ENCODE measurements around the gene DOCK9.
"Not testable (repeated sequence)": the region's sequence is repeated elsewhere in the genome, so short reads cannot be mapped to it uniquely, and the experiment has no call there.

The DOCK9 gene

GRCh38 chr13:98825659-98826058, 152.2 kb downstream of the DOCK9 start:
- H3K4me3 ChIP-seq (ENCODE audit: low read length): no peak overlapping the region
- H3K27me3 ChIP-seq (ENCODE audit: control insufficient read depth, insufficient read depth, low read length): no peaks in the 10 kb centered on the region
- no peak overlapping the region for H3K9ac ChIP-seq (ENCODE audit: low read length)
- H3K27ac ChIP-seq (ENCODE audit: low read depth, low read length): no peak overlapping the region
- H3K36me3 ChIP-seq (ENCODE audit: control insufficient read depth, insufficient read depth, low read length): peaks cover 25% of the 10 kb centered on the region
- H3K4me1 ChIP-seq (ENCODE audit: control insufficient read depth, insufficient read depth, low read length): no peaks in the 10 kb centered on the region

GRCh38 chr13:98824376-98825160, 153.3 kb downstream of the DOCK9 start:
- no peak overlapping the region for H3K27ac ChIP-seq (ENCODE audit: low read depth, low read length)
- H3K9ac ChIP-seq (ENCODE audit: low read length): no peak overlapping the region
- H3K36me3 ChIP-seq (ENCODE audit: control insufficient read depth, insufficient read depth, low read length): peaks cover 24% of the 10 kb centered on the region
- no peaks in the 10 kb centered on the region for H3K4me1 ChIP-seq (ENCODE audit: control insufficient read depth, insufficient read depth, low read length)
- H3K4me3 ChIP-seq (ENCODE audit: low read length): no peak overlapping the region
- no peaks in the 10 kb centered on the region for H3K27me3 ChIP-seq (ENCODE audit: control insufficient read depth, insufficient read depth, low read length)

GRCh38 chr13:98823442-98823841, 154.4 kb downstream of the DOCK9 start:
- H3K9ac ChIP-seq (ENCODE audit: low read length): no peak overlapping the region
- H3K27ac ChIP-seq (ENCODE audit: low read depth, low read length): no peak overlapping the region
- no peaks in the 10 kb centered on the region for H3K27me3 ChIP-seq (ENCODE audit: control insufficient read depth, insufficient read depth, low read length)
- no peak overlapping the region for H3K4me3 ChIP-seq (ENCODE audit: low read length)
- peaks cover 20% of the 10 kb centered on the region for H3K36me3 ChIP-seq (ENCODE audit: control insufficient read depth, insufficient read depth, low read length)
- no peaks in the 10 kb centered on the region for H3K4me1 ChIP-seq (ENCODE audit: control insufficient read depth, insufficient read depth, low read length)

- Histone ChIP-seq H3K4me3 (ENCODE audit: low read length) (no peak overlapping the region), H3K9ac (ENCODE audit: low read length) (no peak overlapping the region), H3K27ac (ENCODE audit: low read depth, low read length) (peak overlapping the region; percentile 4), H3K36me3 (ENCODE audit: control insufficient read depth, insufficient read depth, low read length) (peaks cover 15% of the 10 kb centered on the region), H3K4me1 (ENCODE audit: control insufficient read depth, insufficient read depth, low read length) (no peaks in the 10 kb centered on the region), H3K27me3 (ENCODE audit: control insufficient read depth, insufficient read depth, low read length) (no peaks in the 10 kb centered on the region)
These were observed 155.6 kb downstream of the DOCK9 start for GRCh38 chr13:98822225-98822606.

GRCh38 chr13:98821372-98822224, 156.3 kb downstream of the DOCK9 start:
- Histone ChIP-seq H3K36me3 (ENCODE audit: control insufficient read depth, insufficient read depth, low read length) (peaks cover 17% of the 10 kb centered on the region), H3K9ac (ENCODE audit: low read length) (no peak overlapping the region), H3K4me1 (ENCODE audit: control insufficient read depth, insufficient read depth, low read length) (no peaks in the 10 kb centered on the region), H3K27ac (ENCODE audit: low read depth, low read length) (no peak overlapping the region), H3K4me3 (ENCODE audit: low read length) (no peak overlapping the region), H3K27me3 (ENCODE audit: control insufficient read depth, insufficient read depth, low read length) (no peaks in the 10 kb centered on the region)

GRCh38 chr13:98820744-98821371, 157.0 kb downstream of the DOCK9 start:
- Histone ChIP-seq H3K4me3 (ENCODE audit: low read length) (no peak overlapping the region), H3K9ac (ENCODE audit: low read length) (no peak overlapping the region), H3K36me3 (ENCODE audit: control insufficient read depth, insufficient read depth, low read length) (peaks cover 22% of the 10 kb centered on the region), H3K27ac (ENCODE audit: low read depth, low read length) (no peak overlapping the region), H3K4me1 (ENCODE audit: control insufficient read depth, insufficient read depth, low read length) (no peaks in the 10 kb centered on the region), H3K27me3 (ENCODE audit: control insufficient read depth, insufficient read depth, low read length) (no peaks in the 10 kb centered on the region)

GRCh38 chr13:98820300-98820699, 157.6 kb downstream of the DOCK9 start:
- Histone ChIP-seq H3K9ac (ENCODE audit: low read length) (no peak overlapping the region), H3K27ac (ENCODE audit: low read depth, low read length) (peak overlapping the region; percentile 51), H3K27me3 (ENCODE audit: control insufficient read depth, insufficient read depth, low read length) (no peaks in the 10 kb centered on the region), H3K36me3 (ENCODE audit: control insufficient read depth, insufficient read depth, low read length) (peaks cover 22% of the 10 kb centered on the region), H3K4me1 (ENCODE audit: control insufficient read depth, insufficient read depth, low read length) (no peaks in the 10 kb centered on the region), H3K4me3 (ENCODE audit: low read length) (no peak overlapping the region)

- H3K4me3 ChIP-seq (ENCODE audit: low read length): no peak overlapping the region
- peak overlapping the region; percentile 51 for H3K27ac ChIP-seq (ENCODE audit: low read depth, low read length)
These were observed 158.4 kb downstream of the DOCK9 start for GRCh38 chr13:98819382-98820010.

GRCh38 chr13:98816406-98816805, 161.5 kb downstream of the DOCK9 start:
- Histone ChIP-seq H3K4me3 (ENCODE audit: low read length) (no peak overlapping the region), H3K27me3 (ENCODE audit: control insufficient read depth, insufficient read depth, low read length) (no peaks in the 10 kb centered on the region), H3K4me1 (ENCODE audit: control insufficient read depth, insufficient read depth, low read length) (no peaks in the 10 kb centered on the region), H3K27ac (ENCODE audit: low read depth, low read length) (no peak overlapping the region), H3K9ac (ENCODE audit: low read length) (no peak overlapping the region), H3K36me3 (ENCODE audit: control insufficient read depth, insufficient read depth, low read length) (peaks cover 6% of the 10 kb centered on the region)

More at GRCh38 chr13:98819382-98820010, 158.4 kb downstream of the DOCK9 start:
- Histone ChIP-seq H3K9ac (ENCODE audit: low read length) (no peak overlapping the region), H3K27me3 (ENCODE audit: control insufficient read depth, insufficient read depth, low read length) (no peaks in the 10 kb centered on the region), H3K4me1 (ENCODE audit: control insufficient read depth, insufficient read depth, low read length) (no peaks in the 10 kb centered on the region), H3K36me3 (ENCODE audit: control insufficient read depth, insufficient read depth, low read length) (peaks cover 16% of the 10 kb centered on the region)

GRCh38 chr13:98813993-98814392, 163.9 kb downstream of the DOCK9 start:
- H3K36me3 ChIP-seq (ENCODE audit: control insufficient read depth, insufficient read depth, low read length): peaks cover 16% of the 10 kb centered on the region
- no peak overlapping the region for H3K9ac ChIP-seq (ENCODE audit: low read length)
- no peaks in the 10 kb centered on the region for H3K27me3 ChIP-seq (ENCODE audit: control insufficient read depth, insufficient read depth, low read length)
- H3K4me1 ChIP-seq (ENCODE audit: control insufficient read depth, insufficient read depth, low read length): no peaks in the 10 kb centered on the region
- H3K27ac ChIP-seq (ENCODE audit: low read depth, low read length): no peak overlapping the region
- no peak overlapping the region for H3K4me3 ChIP-seq (ENCODE audit: low read length)

GRCh38 chr13:98812186-98812790, 165.6 kb downstream of the DOCK9 start:
- H3K4me1 ChIP-seq (ENCODE audit: control insufficient read depth, insufficient read depth, low read length); H3K27ac ChIP-seq (ENCODE audit: low read depth, low read length); H3K9ac ChIP-seq (ENCODE audit: low read length); H3K27me3 ChIP-seq (ENCODE audit: control insufficient read depth, insufficient read depth, low read length); H3K4me3 ChIP-seq (ENCODE audit: low read length): not testable (repeated sequence)
- H3K36me3 ChIP-seq (ENCODE audit: control insufficient read depth, insufficient read depth, low read length): peaks cover 16% of the 10 kb centered on the region

GRCh38 chr13:98810746-98811145, 167.1 kb downstream of the DOCK9 start:
- H3K27me3 ChIP-seq (ENCODE audit: control insufficient read depth, insufficient read depth, low read length): no peaks in the 10 kb centered on the region
- H3K36me3 ChIP-seq (ENCODE audit: control insufficient read depth, insufficient read depth, low read length): peaks cover 13% of the 10 kb centered on the region

More at GRCh38 chr13:98810746-98811145, 167.1 kb downstream of the DOCK9 start:
- no peak overlapping the region for H3K4me3 ChIP-seq (ENCODE audit: low read length)
- H3K27ac ChIP-seq (ENCODE audit: low read depth, low read length): no peak overlapping the region
- H3K4me1 ChIP-seq (ENCODE audit: control insufficient read depth, insufficient read depth, low read length): no peaks in the 10 kb centered on the region
- no peak overlapping the region for H3K9ac ChIP-seq (ENCODE audit: low read length)

All from rectal smooth muscle tissue (tissue), 1 donor.